Gastrocnemius medialis (tissue), 4 donors: ENCODE results near the gene CHST8.

Experiments
- POLR2A ChIP-seq, 2 donors: fragments of 450-650 bp; IDR thresholded peaks; one replicate each; pipeline ENCODE4 v1.6.1; 2017; ENCODE audit warnings: antibody characterized with exemption in 2 of 2, mild to moderate bottlenecking in 2 of 2, moderate library complexity in 2 of 2
- TF ChIP-seq, protein P1 (sequence below), 5 experiments: fragments of 450-650 bp in 3 of 5; fragments of 200-600 bp in 2 of 5; sonication (generic) in 2 of 5; IDR thresholded peaks in 4 of 5; conservative IDR thresholded peaks in 1 of 5; 1 replicate in 4 of 5; 2 replicates in 1 of 5; pipeline ENCODE4 v1.5.1; 2016 to 2019; ENCODE audit warnings: antibody characterized with exemption in 5 of 5, mild to moderate bottlenecking in 3 of 5, moderate library complexity in 3 of 5

DNA sequence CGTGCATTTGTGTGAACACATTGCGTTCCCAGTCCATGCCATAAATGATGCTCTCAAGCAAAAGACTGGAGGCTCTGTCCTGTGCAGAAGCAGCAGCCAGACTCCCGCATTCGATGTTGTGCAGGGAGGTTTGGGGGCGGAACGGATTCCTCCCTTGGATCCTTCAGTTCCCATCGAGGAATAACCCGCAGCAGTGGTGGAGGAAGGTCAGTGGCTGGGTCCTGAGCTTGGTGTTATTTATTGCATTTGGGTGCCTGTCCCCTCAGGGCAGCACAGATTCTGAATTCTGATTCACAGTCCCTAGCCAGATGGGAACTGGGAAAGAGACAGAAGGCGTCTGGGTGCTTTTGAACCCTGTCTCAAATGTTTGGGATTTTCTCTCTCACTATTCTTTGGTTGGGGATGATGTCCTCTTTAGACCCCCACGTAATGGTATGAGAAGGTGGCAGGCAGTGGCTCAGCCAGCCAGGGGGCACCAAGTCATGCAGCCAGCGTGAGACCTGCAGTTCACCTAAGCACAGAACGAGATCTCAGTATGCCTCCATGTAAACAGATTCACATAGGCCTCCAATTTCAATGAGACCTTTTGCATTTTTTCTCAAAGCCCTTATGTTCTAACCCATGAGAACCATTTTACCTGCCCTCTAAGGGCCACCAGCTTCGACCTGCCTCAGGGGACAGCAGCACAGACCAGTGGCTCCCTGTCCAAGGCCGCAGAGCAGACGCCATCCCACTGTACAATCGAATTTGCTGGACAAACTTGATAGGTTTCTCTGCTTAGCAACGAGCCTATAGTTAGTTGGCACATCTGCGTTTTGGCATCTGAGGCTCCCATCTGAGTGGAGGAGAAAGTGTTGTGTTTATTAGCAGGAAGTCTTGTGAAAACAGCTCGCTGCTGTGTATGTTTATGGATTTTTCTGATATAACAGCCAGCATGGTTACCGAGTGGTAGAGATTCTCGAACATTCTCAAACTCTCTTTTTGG, 192.7 kb downstream of the CHST8 start:
- TF ChIP-seq, protein P1, sequence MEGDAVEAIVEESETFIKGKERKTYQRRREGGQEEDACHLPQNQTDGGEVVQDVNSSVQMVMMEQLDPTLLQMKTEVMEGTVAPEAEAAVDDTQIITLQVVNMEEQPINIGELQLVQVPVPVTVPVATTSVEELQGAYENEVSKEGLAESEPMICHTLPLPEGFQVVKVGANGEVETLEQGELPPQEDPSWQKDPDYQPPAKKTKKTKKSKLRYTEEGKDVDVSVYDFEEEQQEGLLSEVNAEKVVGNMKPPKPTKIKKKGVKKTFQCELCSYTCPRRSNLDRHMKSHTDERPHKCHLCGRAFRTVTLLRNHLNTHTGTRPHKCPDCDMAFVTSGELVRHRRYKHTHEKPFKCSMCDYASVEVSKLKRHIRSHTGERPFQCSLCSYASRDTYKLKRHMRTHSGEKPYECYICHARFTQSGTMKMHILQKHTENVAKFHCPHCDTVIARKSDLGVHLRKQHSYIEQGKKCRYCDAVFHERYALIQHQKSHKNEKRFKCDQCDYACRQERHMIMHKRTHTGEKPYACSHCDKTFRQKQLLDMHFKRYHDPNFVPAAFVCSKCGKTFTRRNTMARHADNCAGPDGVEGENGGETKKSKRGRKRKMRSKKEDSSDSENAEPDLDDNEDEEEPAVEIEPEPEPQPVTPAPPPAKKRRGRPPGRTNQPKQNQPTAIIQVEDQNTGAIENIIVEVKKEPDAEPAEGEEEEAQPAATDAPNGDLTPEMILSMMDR (IDR thresholded peaks at IDR 0.05 in 4 of 5, conservative IDR thresholded peaks at IDR 0.05 in 1 of 5), result no peak
- TF ChIP-seq POLR2A (IDR thresholded peaks at IDR 0.05), result no peak
